Astrocyte of the spinal cord (primary cell): ENCODE data around the gene FAM171A1.

ENCODE experiments used
- DNase-seq: peaks from one replicate; pipeline ENCODE4 v3.0.0; 2011; ENCODE audit warnings: low read depth, low spot score
- H3K4me3 ChIP-seq: 2 replicates; pipeline ENCODE4 v1.5.1; 2011; ENCODE audit warnings: low read depth, mild to moderate bottlenecking, low read length, moderate library complexity
- in situ Hi-C: cut with HindIII; loops from 2 replicates; pipeline ENCODE4 v1.10.0; 2017; ENCODE audit warnings: low sequenced_read_pairs
- TF ChIP-seq, protein P1 (sequence below): IDR thresholded peaks from 2 replicates; pipeline ENCODE4 v1.5.1; 2012; ENCODE audit warnings: low read depth, mild to moderate bottlenecking, low read length, inconsistent platforms

Gene FAM171A1

GRCh38 chr10:15322356-15322755, 48.7 kb downstream of the FAM171A1 start:
- TF ChIP-seq, protein P1, sequence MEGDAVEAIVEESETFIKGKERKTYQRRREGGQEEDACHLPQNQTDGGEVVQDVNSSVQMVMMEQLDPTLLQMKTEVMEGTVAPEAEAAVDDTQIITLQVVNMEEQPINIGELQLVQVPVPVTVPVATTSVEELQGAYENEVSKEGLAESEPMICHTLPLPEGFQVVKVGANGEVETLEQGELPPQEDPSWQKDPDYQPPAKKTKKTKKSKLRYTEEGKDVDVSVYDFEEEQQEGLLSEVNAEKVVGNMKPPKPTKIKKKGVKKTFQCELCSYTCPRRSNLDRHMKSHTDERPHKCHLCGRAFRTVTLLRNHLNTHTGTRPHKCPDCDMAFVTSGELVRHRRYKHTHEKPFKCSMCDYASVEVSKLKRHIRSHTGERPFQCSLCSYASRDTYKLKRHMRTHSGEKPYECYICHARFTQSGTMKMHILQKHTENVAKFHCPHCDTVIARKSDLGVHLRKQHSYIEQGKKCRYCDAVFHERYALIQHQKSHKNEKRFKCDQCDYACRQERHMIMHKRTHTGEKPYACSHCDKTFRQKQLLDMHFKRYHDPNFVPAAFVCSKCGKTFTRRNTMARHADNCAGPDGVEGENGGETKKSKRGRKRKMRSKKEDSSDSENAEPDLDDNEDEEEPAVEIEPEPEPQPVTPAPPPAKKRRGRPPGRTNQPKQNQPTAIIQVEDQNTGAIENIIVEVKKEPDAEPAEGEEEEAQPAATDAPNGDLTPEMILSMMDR: no peak
- no peak overlapping the region for H3K4me3 ChIP-seq
- in situ Hi-C loops: no loop called here
- DNase-seq: no peak

GRCh38 chr10:15321431-15322341, 49.4 kb downstream of the FAM171A1 start:
- TF ChIP-seq, protein P1: no peak
- in situ Hi-C loops: no loop called here
- H3K4me3 ChIP-seq: no peak overlapping the region
- peak; percentile 46 for DNase-seq

DNA sequence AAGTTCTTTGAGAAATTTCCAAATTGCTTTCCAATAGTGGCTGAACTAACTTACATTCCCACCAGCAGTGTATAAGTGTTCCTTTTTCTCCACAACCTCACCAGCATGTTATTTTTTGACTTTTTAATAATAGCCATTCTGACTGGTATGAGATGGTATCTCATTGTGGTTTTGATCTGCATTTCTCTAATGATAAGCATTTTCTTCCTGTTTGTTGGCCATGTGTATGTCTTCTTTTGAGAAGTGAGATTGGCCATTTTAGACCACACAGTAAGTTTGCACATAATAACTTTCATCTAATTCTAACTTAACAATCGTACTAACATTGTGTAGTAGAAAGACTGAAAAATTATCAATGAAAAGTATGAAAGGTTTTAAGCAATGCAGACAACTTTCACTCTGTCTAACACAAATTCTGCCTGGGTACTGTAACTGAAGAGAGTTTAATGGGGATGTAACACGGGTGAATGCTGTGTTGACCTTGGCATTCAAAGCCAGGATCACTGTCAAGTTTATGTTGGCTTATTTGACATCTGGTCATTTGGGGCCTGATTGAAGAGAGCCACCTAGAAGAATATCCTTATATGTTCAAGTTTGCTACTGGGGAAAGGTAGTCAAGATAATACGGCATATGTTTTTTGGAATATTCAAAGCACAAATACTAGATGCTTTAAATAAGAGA, 50.4 kb downstream of the FAM171A1 start:
- TF ChIP-seq, protein P1: no peak
- no peak overlapping the region for H3K4me3 ChIP-seq
- in situ Hi-C loops: no loop called here
- DNase-seq: no peak

- no peak overlapping the region for H3K4me3 ChIP-seq
- TF ChIP-seq, protein P1: no peak
- no peak for DNase-seq
- in situ Hi-C loops: no loop called here
Measured at GRCh38 chr10:15320118-15320517, 51.0 kb downstream of the FAM171A1 start.

DNA sequence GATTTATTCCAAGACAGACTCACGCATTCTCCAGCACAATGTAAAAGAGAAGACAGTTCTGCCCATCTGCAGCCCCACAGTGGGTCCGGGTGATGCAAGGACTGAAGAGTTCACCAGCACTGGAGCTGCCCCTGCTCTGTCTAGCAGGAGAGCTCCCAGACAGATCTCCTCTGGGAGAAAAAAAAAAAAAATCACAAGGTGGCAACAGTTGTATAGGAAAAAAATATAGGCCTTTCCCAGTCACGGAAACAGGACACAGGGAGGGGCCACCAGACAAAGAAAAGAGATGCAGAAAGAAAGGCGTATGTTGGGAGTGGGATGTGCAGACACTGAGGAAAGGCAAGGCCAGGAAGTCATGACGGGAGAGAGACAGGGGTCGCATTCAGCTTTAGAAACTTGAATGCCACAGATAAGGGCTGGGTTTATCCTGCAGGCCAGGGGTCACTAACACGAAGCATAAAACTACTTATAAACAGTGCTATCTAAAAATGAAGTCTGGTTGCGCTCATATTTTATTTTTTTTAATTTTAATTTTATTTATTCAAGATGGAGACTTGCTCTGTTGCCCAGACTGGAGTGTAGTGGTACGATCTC, 54.1 kb downstream of the FAM171A1 start:
- in situ Hi-C loops: no loop called here
- no peak overlapping the region for H3K4me3 ChIP-seq
- TF ChIP-seq, protein P1: no peak
- DNase-seq: no peak

DNA sequence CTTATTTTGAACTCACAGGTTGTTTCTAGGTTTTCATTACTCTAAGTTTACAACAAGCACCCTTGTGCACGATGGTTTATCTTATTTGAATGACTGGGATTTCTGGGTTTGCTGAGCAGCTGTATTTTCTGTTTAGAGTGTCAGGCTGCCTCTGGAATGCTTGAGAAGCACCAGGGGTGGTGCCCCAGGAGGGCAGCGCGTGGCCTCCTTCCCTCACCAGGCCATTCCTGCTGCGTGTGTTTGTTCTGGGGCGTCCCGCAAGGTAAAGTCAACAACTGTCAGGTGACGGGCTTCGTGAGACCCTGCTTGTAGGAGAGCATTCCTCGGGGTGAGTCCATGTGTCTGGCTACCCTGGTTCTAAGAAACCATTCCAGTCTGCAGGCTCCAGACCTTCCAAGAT, 54.9 kb downstream of the FAM171A1 start:
- TF ChIP-seq, protein P1: no peak
- H3K4me3 ChIP-seq: no peak overlapping the region
- no peak for DNase-seq
- in situ Hi-C loops: no loop called here
